Gastrocnemius medialis (tissue), 4 donors: ENCODE data around the gene FKBP10.

Experiments used
- CTCF ChIP-seq, 5 experiments: fragments of 450-650 bp in 3 of 5; fragments of 200-600 bp in 2 of 5; sonication (generic) in 2 of 5; IDR thresholded peaks in 4 of 5; conservative IDR thresholded peaks in 1 of 5; 1 replicate in 4 of 5; 2 replicates in 1 of 5; pipeline ENCODE4 v1.5.1; 2016 to 2019; ENCODE audit warnings: antibody characterized with exemption in 5 of 5, mild to moderate bottlenecking in 3 of 5, moderate library complexity in 3 of 5
- POLR2A ChIP-seq, 2 donors: fragments of 450-650 bp; IDR thresholded peaks; one replicate each; pipeline ENCODE4 v1.6.1; 2017; ENCODE audit warnings: antibody characterized with exemption in 2 of 2, mild to moderate bottlenecking in 2 of 2, moderate library complexity in 2 of 2

GRCh38 chr17:41806685-41807445 lies 5.9 kb upstream of the FKBP10 start:
- TF ChIP-seq POLR2A (IDR thresholded peaks at IDR 0.05), result no peak
- no peak for TF ChIP-seq CTCF (IDR thresholded peaks at IDR 0.05 in 4 of 5, conservative IDR thresholded peaks at IDR 0.05 in 1 of 5)
